NCI-H1105 treated with DMSO at 0.1 percent for 48 hours (cell line): ENCODE data around the gene ZNF624.

ENCODE experiments used
- DNase-seq: peaks from one replicate; lab custom pipeline; 2025; lab: John Stamatoyannopoulos, UW

Gene ZNF624

GRCh38 chr17:16593356-16594102 lies 60.1 kb downstream of the ZNF624 start:
- no peak for DNase-seq

GRCh38 chr17:16589097-16589969 lies 64.3 kb downstream of the ZNF624 start:
- DNase-seq, result peak; percentile 90

DNA sequence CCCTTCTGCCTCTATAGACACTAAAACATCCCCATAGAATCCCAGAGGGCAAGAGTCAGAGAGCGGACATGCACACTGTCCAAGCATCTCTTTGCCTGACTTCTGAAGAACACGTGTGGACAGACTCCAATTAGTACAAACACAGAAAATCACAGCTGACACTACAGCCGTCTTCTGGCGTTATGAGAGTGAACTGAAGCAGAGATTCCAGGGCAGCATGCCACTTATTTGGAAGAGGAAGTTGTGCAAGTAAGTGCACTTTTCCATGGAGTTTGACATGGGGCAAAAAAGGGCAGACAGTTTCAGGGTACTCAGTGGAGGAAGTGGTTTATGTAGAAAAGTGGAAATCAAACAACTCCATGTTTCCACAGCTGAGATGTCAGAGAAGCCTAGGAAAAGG lies 67.9 kb downstream of the ZNF624 start:
- no peak for DNase-seq

- DNase-seq, result no peak
Observed at GRCh38 chr17:16584273-16584995, 69.2 kb downstream of the ZNF624 start.

GRCh38 chr17:16583781-16584180 lies 69.9 kb downstream of the ZNF624 start:
- DNase-seq, result no peak

DNA sequence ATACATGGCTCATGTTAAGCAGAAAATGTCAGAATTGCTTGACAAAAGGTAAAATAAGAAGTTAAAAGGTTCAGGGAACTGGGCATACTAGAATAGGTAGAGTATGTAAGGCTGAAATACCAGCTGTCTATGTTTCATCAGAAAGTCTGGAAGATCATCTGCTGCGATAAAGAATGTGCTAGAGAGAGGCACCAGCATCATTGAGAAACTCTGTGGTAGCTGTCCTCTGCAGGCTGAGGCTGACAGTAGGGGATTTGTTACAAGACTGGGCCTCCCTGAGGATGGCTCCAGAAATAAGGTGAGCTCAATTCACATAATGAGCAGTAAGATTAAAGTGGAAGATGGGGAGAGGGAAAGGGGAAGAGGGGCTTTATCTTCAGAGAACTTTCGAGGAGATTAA lies 80.2 kb downstream of the ZNF624 start:
- no peak for DNase-seq
